ENCODE results near the gene TRIM44. TPM values are rescaled to one million over a fixed set of nuclear protein-coding genes. Genes with fewer than 3 reads are reported as not detected.

TRIM44 gene
- total RNA-seq, 1 donor from 2014 or later: 6.1 TPM

DNA sequence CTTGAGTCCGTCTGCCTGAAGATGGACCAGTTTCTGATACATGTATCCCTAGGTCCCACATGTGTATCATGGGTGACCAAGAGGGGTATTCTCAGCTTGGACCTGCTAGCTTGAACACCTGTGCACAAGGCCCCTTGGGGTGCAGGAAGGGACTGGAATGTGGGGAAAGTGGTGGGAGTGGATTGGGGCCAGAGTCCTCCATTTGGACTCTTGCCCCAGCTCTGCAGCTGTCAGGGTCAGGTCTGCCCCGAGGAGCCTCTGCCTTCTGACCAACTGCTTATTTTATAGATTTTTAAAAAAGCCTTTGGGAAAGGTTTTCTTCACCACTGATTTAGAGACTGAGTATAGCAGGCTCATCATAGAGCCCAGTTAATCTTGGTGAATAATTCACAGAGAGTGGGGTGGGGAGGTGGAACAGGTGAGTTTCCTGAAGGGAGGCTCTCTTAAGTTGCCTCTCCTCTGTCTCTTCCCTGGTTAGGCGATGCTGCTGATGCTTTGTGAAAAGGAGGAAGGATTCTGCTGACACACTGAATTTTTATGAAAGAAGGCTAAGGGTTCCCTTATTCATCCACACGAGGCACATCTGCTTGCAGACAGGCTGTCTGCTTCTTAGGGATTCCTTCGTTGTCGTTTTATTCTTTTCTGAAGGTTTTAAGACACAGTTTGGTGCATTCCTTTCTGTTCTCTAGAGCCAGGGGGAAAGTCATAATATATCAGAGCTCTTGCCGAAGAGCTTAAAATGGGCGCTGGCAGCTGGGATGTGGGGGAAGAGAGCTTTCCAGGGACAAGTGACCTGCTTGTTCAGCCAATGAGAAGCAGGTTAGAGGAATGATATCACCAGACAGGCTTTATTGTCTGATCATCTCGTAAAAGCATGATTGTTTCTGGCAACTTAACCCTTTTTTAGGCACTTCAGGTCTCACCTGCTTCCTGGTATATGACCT is 19.9 kb downstream of the TRIM44 start:
- H3K27ac ChIP-seq: no peak overlapping the region
- DNase-seq (ENCODE audit: low spot score in 2 of 2): no peak
- H3K4me3 ChIP-seq: no peak overlapping the region
- no peaks in the 10 kb centered on the region for H3K9me3 ChIP-seq
- no peaks in the 10 kb centered on the region for H3K27me3 ChIP-seq
- H3K4me1 ChIP-seq: peaks cover 4 to 8% of the 10 kb centered on the region in 2 donors
- TF ChIP-seq, protein P1, sequence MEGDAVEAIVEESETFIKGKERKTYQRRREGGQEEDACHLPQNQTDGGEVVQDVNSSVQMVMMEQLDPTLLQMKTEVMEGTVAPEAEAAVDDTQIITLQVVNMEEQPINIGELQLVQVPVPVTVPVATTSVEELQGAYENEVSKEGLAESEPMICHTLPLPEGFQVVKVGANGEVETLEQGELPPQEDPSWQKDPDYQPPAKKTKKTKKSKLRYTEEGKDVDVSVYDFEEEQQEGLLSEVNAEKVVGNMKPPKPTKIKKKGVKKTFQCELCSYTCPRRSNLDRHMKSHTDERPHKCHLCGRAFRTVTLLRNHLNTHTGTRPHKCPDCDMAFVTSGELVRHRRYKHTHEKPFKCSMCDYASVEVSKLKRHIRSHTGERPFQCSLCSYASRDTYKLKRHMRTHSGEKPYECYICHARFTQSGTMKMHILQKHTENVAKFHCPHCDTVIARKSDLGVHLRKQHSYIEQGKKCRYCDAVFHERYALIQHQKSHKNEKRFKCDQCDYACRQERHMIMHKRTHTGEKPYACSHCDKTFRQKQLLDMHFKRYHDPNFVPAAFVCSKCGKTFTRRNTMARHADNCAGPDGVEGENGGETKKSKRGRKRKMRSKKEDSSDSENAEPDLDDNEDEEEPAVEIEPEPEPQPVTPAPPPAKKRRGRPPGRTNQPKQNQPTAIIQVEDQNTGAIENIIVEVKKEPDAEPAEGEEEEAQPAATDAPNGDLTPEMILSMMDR (IDR thresholded peaks at IDR 0.05): no peak
- intact Hi-C loops (cut with DNase I): no loop called here
- H3K36me3 ChIP-seq: peaks cover 11 to 22% of the 10 kb centered on the region in 2 donors

DNA sequence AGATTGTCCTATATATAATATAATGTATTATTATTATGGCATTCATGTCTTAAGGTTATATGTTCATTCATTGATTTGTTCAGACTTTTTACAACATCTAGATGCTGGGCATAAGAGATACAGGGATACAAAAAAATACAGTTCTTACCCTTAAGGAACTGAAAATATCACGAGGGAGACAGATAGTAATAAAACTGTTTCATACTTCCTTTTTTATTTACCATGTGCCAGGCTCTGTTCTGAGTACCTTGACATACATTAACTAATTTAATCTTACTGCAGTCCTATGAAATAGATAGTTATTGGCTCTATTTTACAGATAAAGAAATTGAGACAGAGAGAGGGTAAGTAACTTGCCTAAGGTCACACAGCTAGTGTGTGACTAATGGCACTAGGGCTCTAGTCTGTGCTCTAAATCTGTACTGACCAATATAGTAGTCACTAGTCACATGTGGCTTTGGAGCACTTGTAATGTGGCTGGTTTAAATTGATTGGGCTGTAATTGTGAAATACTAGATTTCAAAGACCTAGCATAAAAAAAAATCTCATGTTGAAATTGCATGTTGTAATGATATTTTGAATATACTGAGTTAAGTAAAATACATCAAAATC is 21.3 kb downstream of the TRIM44 start:
- H3K27ac ChIP-seq: no peak overlapping the region
- DNase-seq (ENCODE audit: low spot score in 2 of 2): no peak
- H3K4me1 ChIP-seq: peaks cover 4 to 8% of the 10 kb centered on the region in 2 donors
- no peaks in the 10 kb centered on the region for H3K27me3 ChIP-seq
- peaks cover 11 to 22% of the 10 kb centered on the region in 2 donors for H3K36me3 ChIP-seq
- intact Hi-C loops (cut with DNase I): no loop called here
- no peaks in the 10 kb centered on the region for H3K9me3 ChIP-seq
- no peak overlapping the region for H3K4me3 ChIP-seq
- TF ChIP-seq, protein P1 (IDR thresholded peaks at IDR 0.05): no peak

DNA sequence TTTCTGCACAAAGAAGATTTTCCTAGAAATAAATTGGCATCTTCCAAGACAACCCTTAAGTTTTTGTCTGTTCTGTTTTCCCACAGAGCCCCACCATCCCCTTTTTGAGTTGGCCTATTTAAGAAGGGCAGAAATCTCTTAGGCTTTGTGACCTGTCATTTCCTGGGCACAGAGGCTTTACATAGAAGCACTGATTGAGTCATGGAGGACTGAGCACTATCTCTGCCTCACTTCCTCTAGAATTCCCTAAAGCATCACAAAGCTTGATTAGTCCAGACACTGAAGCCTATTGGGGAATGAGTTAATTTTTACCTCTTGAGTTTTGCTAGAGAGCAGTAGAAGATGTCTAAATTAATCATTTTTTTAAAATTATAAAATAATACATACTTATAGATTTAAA is 25.4 kb downstream of the TRIM44 start:
- Histone ChIP-seq H3K9me3 (no peaks in the 10 kb centered on the region), H3K4me3 (no peak overlapping the region), H3K27me3 (no peaks in the 10 kb centered on the region), H3K4me1 (peaks cover 0 to under 1% of the 10 kb centered on the region in 2 donors), H3K36me3 (peaks cover 11 to 22% of the 10 kb centered on the region in 2 donors), H3K27ac (no peak overlapping the region)
- TF ChIP-seq, protein P1 (IDR thresholded peaks at IDR 0.05): no peak
- DNase-seq (ENCODE audit: low spot score in 2 of 2): no peak
- intact Hi-C loops (cut with DNase I): no loop called here

DNA sequence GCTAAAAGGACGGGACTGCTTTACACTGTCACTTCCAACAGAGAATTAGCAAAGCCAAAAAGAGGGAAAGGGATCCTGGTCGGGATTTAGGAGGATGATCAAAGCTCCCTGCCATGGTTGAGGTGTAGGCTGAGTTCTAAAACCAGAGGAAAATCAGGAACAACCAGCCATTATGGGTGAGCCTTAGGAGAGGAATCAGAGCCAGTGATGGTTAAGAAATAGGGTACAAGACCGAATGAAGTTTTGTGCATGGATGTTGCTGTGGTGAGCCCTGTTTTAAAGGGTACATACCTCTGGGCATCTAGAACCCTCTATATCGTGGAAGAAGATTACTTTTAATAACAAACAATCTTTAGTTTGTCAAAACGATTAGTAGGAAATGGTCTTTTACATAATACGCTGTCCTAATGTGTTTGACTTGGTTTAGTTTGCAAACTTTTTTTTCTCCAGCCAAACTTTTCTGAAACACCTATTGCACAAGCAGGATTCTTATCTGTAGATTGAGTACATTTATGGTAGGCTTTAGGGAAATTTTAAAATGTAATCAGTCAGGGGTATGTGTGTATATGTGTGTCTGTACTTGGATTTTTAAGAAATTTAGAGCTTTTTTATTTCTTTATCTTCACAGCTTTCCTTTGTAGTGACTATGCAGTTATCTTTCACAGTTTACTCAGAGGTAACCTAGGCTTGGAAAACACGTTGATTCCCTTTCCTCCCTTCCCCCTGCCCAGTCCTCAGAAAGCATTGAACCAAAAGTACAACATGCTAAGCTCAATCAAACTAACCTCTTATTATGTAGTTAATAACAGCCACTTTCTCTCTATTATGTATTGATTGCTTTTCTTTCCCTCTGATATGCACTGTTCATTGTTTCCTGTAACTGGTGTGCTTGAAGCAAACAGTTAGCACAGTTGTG is 26.8 kb downstream of the TRIM44 start:
- H3K36me3 ChIP-seq: peaks cover 11 to 27% of the 10 kb centered on the region in 2 donors
- H3K4me1 ChIP-seq: no peaks in the 10 kb centered on the region
- no peaks in the 10 kb centered on the region for H3K27me3 ChIP-seq
- H3K27ac ChIP-seq: no peak overlapping the region
- DNase-seq (ENCODE audit: low spot score in 2 of 2): no peak
- intact Hi-C loops (cut with DNase I): no loop called here
- TF ChIP-seq, protein P1 (IDR thresholded peaks at IDR 0.05): no peak
- no peak overlapping the region for H3K4me3 ChIP-seq
- H3K9me3 ChIP-seq: no peaks in the 10 kb centered on the region

DNA sequence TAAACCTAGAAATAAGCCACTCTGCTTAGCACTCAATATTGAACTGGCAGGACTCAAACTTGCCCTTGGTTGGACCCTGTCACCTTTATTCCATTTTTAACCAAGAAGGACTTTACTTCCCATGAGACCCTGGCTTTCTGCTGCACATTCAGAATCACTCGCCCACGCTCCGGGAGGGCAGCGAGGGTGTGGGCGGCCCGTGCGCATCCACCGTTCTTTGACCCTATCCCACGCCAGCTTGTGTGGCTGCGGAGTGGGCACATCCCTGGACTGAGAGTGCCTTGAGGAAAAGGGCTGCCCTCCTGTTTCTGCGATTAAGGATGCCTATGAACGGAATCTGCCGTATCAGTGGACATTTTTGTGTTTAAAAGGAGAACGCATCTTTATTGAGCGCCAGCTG is 39.6 kb downstream of the TRIM44 start:
- no peak overlapping the region for H3K4me3 ChIP-seq
- H3K36me3 ChIP-seq: no peaks in the 10 kb centered on the region
- H3K27ac ChIP-seq: no peak overlapping the region
- H3K4me1 ChIP-seq: no peaks in the 10 kb centered on the region
- TF ChIP-seq, protein P1 (IDR thresholded peaks at IDR 0.05): no peak
- no peak for DNase-seq (ENCODE audit: low spot score in 2 of 2)
- H3K27me3 ChIP-seq: no peaks in the 10 kb centered on the region
- intact Hi-C loops (cut with DNase I): no loop called here
- no peaks in the 10 kb centered on the region for H3K9me3 ChIP-seq
